Measurements from ENCODE around the gene CAMK1.

The CAMK1 gene

GRCh38 chr3:9732080-9732739 is 37.5 kb downstream of the CAMK1 start:
- peak; percentile 37 for DNase-seq

DNA sequence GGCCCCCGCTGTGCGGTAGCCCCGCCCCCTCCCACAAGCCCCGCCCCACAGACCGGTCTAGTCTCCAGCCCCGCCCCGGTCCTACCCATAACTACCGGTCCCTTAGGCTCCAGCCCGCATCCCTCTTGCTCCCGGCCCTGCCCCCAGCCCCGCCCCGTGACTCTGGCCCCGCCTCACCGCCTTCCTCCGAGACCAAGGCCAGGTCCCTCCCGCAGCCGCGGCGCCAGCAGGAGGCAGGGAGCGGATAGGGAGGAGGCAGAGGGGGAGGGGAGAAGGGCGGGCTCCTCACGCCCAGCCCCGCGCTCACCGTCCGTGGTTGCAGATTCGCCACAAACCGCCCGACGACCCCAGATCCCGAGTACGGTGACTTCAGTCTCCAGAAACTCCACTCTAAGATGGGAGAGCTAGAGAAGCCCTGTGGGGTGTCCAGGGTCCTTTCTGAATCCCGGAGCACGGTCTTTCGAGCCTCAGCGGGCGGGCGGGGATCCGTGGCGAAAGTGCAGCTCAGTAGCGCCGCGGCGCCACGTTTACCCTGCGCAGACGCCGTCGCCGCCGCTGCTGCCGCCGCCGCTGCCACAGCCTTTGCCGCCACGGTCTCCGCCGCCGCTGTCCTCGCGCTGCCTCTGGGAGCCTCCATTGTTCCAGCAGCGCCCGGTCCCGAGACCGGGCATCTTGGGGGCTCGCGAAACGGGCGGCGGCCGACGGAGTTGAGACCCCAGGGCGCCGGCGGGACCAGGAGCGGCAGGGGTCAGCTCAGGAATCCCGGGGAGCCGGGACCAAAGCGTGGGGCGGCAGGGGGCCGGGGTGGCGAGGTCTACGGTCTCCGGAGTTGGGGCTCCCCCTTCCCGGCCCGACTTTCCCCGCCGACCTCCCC is 38.3 kb downstream of the CAMK1 start, which contains the start of gene BRPF1:
Gene BRPF1, plus strand, starts transcription at position 530 of the 874 bp plus-strand sequence. CDS start 2,406 bp downstream, outside the sequence.
- DNase-seq, result peak; percentile 99

GRCh38 chr3:9730657-9731205 is 39.0 kb downstream of the CAMK1 start:
- no peak for DNase-seq

DNA sequence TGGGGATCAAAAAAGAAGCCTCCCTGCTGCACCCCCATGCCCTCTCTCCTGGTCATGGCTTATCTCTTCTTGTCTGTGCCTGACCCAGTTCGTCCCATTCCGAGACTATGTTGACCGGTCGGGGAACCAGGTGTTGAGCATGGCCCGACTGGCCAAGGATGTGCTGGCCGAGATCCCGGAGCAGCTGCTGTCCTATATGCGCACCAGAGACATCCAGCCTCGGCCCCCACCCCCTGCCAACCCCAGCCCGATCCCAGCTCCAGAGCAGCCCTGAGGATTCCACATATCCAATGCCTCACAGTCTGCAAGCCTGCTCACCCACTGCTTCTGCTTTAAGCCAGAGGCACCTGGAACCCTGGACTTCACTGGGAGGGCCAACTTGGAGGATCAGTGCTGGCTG is 40.3 kb downstream of the CAMK1 start:
- DNase-seq, result no peak

- DNase-seq, result no peak
These were observed 42.0 kb downstream of the CAMK1 start for GRCh38 chr3:9727743-9728142.

- peak; percentile 59 for DNase-seq
These were observed 42.6 kb downstream of the CAMK1 start for GRCh38 chr3:9727041-9727595.

- no peak for DNase-seq
These were observed 43.8 kb downstream of the CAMK1 start for GRCh38 chr3:9725775-9726515.

DNA sequence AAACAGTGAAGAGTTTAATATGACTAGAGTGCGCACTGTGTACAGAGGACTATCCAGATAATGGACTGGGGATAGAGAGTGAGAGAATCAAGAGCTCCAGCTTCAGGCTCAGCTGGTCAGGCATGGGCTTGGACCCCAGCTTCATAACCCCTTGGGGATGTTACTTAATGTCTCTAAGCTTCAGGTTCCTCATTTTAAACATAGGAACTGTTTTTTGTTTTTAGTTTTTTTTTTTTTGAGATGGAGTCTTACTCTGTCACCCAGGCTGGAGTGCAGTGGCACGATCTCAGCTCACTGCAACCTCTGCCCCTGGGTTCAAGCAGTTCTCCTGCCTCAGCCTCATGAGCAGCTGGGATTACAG is 48.1 kb downstream of the CAMK1 start:
- no peak for DNase-seq

- DNase-seq, result no peak
These were observed 48.6 kb downstream of the CAMK1 start for GRCh38 chr3:9721015-9721699.

GRCh38 chr3:9718118-9718517 is 51.6 kb downstream of the CAMK1 start:
- no peak for DNase-seq

- no peak for DNase-seq
These were observed 52.2 kb downstream of the CAMK1 start for GRCh38 chr3:9717563-9717962.

GRCh38 chr3:9716801-9717555 is 52.8 kb downstream of the CAMK1 start:
- DNase-seq, result no peak

- peak; percentile 53 for DNase-seq
These were observed 53.8 kb downstream of the CAMK1 start for GRCh38 chr3:9715764-9716437.

- DNase-seq, result no peak
These were observed 54.6 kb downstream of the CAMK1 start for GRCh38 chr3:9715136-9715535.

GRCh38 chr3:9713142-9713541 is 56.6 kb downstream of the CAMK1 start:
- DNase-seq, result no peak

GRCh38 chr3:9712415-9712814 is 57.3 kb downstream of the CAMK1 start:
- DNase-seq, result no peak

- no peak for DNase-seq
These were observed 59.5 kb downstream of the CAMK1 start for GRCh38 chr3:9710174-9710739.

All from stimulated activated CD4-positive, alpha-beta T cell treated with anti-CD3 and anti-CD28 coated beads, Interleukin-4, amount 100 ng/mL, for 24 hours (primary cell).